Measurements from ENCODE around the gene CNIH3.

Gene CNIH3

DNA sequence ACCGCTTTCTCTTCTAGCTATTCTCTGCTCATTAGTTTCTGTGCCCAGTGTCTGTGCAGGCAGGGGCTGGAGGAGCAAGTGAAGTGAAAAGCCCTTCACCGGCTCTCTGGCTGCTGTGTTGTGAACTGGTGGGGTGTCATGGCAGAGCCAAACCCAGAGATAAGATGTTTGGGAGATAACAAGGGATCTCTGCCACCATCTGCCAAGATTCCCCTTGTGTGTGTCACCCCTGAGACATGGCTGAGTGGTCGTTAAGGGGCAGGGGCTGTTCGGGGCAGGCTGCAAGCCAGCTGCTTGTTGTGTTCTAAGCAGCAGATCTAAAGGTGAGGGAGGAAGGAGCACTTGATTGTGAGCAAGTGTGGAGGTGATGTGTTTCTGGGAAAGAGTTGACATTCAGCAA lies 24.5 kb downstream of the CNIH3 start:
- no peak for DNase-seq

DNA sequence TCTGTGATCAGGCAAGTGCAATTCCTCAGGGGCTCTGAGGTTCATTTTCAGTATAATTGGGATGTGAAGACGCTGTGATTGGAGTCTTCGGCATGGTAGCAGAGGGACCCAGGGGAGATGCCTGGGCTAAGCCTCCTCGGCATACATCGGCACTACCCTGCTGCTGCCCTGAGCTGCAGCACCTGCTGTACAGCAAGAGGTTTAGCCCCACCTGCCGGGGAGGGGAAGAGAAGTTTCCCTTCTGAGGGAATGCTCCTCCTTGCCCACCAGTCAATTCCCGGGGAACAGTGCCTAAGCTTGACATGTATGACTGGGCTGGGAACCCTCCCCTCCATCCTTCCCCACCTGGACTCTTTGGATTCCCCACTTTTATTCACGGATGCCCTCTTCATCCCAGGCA lies 24.9 kb downstream of the CNIH3 start:
- DNase-seq, result no peak

DNA sequence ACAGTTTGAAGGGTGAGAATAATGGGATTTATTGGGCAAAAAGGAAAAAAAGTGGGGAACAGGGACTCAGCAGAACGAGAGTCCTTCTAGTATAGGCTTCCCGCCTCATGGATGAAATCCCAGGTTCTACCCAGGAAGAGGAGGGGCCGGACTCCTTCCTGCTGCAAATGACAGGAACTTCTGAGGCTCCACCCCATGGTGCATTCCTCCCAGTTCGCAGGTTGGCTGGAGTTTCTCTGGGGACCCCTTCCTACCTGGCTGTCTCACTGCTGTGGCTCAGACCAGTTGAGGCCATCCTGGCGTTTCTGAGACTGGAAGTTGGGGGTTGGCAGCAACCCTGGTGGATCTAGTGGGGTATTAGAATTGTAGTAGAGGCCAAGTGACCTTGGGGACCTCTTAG lies 27.5 kb downstream of the CNIH3 start:
- no peak for DNase-seq

DNA sequence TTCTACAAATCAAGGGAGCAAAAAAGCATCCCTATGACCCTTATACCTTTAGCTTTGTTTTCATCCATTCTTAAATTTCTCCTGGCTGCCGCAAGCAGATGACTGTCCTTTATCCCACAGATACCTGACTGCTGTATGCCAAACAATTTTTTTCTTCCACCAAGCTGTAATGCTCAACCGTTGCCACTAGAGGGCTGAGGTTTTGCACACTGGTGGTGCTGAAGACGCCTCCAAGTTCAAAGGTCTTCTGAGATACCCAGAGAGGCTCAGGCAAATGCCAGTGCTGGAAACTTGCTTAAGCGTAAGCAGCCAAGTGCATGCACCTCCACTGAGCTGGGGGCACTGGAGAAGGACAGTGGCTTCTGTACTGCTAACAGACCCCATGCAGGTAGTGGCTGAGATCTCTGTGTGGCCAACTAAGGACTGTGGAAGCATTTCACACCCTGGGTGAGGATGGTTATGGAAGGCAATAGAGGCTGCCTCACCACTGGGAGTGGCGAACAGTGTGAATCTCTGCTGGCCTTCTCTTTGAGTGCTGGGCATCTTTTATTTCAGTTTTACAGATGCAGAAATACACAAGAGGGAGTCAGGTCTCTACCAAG lies 28.5 kb downstream of the CNIH3 start:
- peak in 34 of 56 donors; percentile 3 to 56 (median 16) for DNase-seq

DNA sequence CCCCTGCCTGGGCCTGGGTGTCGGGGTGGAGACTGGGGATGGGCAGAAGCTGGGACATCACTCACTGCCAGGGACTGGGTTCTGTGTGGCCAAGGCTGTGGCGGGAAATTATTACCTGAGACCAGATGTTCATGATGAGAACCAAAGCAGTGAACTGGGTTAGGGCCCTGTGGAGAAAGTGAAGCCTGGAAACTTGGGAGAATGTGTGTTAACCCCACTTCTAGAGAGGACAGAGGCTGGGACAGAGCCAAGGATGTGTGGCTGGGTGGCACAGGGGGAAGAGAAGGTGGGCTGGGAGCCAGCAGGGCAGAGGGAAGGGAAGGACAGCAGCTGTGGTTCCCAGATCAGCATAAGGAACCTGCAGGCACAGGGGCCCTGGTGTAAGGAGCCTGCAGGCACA lies 31.3 kb downstream of the CNIH3 start:
- DNase-seq, result no peak

DNA sequence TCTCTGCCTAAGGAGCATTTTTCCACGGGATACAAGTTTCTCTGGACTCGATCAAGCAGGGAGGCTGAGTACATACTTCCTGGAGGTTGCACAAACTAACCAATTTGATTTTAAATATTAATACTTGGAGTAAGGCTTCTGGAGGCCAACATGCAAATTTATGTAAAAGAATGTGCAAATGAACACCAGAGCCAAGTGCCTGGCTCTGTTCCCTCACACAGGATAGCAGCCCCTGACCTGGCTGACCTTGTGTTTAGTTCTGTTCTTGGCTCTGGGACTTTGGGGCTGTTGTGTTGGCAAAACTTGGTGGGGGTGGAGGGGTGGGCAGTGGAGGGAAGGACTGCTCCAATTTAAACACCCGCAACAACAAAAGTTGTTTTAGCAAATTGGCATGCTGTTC lies 34.2 kb downstream of the CNIH3 start:
- DNase-seq, result no peak

DNA sequence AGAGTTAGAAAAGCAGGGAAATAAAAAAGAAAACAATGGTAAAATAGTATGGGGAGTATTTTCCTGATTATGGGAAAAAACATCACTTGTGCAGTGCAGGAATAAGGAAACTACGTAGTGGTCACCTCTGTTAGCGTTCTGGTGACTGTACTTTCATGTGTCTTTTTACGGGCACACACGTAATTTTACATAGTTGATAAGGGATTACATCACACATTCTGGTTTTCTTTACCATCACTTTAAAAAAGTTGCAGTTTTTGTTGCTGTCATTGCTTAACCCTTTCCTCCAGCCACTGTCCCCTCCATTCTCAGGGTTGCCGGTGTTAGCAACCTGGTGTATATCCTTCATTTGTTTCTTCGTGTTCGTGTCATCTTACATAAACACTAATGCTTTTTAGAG lies 35.1 kb downstream of the CNIH3 start:
- no peak for DNase-seq

DNA sequence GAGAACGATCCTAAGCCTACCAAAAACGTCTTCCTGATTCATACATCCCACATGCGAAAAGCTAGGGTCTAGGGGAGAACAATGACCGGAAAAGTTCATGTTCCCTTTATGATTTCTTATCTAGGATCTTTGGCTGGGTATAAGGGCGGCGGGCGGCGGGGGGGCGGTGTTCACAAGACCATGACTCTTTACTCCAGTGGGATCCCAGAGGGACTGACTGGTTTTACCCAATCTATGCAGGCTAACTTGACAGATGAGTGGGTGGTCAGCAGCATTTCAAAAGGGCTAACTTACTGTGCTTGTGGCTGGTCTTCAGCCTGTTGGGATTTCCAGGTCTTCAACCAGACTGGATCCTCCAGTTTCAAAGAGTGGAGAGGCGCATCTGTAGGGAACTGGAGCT lies 40.3 kb downstream of the CNIH3 start:
- DNase-seq, result no peak

DNA sequence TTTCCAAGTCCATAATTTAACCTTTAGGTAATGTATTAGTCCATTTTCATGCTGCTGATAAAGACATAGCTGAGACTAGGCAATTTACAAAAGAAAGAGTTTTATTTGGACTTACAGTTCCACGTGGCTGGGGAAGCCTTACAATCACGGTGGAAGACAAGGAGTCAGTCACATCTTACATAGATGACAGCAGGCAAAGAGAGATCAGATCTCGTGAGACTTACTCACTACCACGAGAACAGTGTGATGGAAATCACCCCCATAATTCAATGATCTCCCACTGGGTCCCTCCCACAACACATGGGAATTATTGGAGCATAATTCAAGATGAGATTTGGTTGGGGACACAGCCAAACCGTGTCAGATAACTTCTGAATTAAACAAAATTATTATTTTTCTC lies 44.0 kb downstream of the CNIH3 start:
- no peak for DNase-seq

DNA sequence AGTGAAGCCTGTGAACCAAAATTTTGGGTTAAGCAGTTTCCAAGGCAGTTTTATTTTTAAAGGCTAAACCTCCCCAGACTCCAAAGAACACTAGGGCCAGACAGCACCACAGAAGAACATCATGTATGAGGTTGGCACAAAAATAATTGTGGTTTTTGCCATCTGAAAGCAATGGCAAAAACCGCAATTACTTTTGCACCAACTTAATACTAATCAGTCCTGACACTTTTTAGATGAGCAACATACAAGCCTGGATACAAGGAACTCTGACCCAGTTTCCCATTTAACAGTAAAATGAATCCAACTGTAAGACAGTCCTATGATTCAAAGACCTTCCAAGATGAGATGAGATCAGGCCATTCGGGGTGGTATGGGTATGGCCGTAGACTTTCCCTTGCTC lies 46.8 kb downstream of the CNIH3 start:
- no peak for DNase-seq

DNA sequence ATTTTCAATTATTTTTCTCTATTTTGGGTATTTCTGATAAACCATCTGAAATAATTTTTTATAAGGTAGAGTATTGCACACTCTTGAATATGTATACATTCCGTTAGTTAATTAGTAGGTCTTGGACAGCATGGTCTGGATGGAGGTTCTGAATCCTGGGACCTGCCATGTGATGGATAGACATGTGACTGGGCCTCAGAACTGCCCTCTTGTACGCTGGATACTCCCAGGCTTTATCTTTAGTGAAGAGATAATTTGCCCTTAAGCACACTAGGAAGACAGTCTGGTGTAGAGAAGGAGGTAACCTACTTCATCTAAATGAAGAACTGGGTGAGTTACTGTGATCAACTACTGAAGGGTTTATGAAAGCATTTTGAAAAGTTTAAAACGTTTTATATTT lies 48.9 kb downstream of the CNIH3 start:
- no peak for DNase-seq

DNA sequence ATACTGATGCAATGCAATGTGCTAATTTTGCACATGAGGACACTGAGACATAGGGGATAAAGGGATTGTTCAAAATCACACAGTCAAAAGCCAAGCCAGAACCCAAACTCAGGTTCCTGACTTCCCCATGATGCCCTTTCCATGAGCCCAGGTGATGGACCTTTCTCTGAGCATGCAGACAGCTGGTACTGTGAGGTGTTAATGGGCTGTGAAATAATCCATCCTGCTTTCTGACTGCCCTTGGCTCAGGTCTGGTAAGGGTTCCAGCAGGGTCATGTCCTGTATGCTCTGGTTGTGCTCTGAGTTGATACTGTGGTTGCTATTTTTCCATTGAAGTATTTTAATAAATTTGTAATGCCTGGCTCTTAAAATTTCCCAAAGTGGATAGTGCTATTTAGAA lies 50.0 kb downstream of the CNIH3 start:
- no peak for DNase-seq

DNA sequence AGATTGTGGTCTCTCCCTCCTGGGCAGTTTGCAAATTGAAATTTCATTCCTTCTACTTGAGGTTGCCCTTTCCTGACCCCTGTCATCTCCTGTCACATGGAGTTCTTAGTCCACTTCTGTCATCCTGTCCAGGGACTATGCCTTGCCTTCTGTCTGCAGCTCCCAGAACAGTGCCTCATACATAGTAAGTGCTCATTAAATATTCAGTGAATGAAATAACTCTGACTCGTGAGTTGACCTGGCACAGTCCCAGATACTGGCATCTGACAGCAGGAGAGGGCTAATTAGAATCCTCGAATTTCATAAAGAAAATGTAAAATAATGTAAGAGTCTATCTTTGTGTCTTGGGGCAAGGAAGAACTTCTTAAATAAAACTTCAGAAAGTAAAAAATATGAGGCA lies 50.8 kb downstream of the CNIH3 start:
- DNase-seq, result no peak

DNA sequence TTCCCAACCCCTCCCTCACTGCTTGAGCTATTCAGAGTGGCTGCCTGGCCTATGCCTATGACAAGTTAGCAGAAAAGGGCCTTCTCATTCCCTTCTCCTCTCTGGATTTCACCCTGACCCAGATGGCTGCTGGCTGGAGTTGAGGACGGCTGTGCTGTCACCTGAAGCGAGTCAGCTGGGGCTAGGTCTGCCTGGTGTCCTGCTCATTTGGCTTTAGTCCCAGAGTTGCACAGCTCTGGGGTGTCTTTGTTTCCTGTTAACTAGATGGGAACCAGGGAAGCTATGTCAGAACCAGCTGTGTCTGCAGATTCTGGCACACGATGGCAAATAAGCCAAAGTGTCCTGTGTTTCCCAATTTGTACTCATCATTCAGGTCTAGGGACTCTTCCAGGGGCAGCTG lies 52.9 kb downstream of the CNIH3 start:
- DNase-seq, result peak in 2 of 56 donors; percentile 1 to 4

DNA sequence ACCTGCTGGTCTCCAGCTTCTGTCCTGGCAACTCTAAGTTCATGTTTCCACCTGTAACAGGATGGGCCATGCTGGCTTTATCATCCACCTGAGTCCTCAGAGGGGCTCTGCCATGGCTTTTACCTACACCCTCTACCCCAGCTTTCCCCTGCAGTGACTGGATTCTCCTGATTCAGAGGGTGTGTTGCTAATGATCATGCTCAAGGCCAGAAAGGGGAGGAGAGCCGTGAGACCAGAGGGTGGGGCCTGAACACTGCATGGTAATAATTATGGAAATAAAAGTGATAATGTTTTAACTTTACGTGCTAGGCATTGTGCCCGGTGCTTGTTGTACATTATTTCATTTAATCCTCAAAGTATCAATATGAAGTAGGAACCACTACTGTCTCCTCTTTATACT lies 53.3 kb downstream of the CNIH3 start:
- DNase-seq, result no peak

DNA sequence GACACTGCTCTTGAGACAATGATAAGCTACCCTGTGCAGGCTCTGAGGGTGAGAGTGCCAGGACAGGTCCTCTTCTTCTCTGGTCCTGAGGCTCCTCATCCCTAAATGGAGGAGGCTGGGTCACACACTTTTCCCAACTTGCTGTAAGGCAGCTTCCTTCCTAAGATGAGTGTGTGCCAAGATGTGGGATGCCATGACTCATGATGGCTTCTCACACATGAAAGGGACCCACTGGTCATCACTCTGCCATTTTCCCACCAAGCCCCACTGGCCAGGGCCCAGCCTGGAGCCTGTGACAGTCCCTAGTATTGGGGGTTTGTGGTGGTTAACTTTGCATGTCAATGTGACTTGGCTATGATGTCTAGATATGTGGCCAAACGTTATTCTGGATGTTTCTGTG lies 54.4 kb downstream of the CNIH3 start:
- no peak for DNase-seq

DNA sequence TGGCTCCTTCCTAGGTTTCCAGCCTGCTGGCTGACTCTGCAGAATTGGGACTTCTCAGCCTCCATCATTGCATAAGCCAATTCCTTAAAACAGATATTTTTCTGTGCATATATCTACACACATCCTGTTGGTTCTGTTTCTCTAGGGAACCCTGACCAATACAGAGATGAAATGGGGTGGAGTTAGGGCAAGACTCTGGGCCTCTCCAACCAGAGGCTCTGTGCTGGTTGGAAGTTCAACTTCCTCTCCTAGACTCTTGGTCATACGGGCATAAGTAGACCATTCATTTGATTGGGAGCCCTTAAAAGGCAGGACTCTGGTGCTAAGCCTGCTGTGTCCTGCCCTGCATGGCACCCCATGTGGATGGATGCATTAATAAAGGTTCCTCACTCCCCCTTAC lies 55.0 kb downstream of the CNIH3 start:
- no peak for DNase-seq

DNA sequence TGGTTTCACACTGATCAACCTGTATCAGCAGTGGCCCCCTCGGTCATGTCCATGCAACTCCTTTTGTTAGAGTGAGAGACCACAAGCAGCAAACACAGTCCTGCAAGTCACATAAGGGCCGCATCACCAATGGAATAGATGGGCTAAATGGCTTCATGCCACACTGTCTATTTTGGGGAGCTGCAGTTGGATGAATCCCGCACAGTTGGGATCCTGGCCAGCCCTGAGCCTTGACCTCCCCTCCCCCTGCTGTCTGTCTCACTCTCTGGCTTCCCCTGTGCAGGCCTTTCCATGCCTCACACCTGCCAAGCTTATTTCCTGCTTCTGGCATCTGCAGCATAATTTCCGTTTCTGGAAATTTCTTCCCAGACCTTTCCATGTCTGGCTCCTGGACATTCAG lies 57.0 kb downstream of the CNIH3 start:
- no peak for DNase-seq

DNA sequence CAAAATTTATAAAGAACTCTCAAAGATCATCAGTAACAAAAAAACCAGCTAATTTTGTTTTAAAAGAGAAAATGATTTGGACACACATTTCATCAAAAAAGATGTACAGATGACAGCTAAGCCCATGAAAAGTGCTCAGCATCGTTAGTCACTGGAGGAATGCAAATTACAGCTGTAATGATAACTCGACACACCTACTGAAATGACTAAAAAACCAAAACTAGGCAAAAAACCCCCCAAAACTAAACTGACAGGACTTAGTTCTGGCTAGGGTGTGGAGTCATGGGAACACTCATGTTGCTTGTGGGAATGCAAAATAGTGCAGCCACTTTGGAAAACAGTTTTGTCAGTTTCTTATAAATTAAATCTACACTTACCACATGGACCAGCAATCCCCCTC lies 59.5 kb downstream of the CNIH3 start:
- DNase-seq, result no peak

DNA sequence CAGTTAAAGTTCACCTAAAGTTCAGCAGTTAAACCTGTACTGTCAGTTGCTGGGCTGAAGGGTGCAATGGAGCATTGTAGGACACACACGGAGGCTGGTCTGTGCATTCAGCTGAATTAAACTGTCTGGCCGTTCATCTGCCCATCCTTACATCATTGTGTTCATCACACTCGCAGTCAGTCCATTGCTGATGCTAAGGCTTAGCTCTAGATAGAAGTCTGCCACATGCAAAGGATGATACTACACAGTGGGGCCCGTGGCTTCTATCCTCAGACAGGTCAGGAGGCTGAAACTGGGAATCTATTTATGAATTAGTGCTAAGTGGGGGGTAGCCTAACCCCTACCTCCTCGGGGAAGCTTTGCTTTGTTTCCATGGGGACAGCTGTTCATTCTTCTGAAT lies 60.4 kb downstream of the CNIH3 start:
- no peak for DNase-seq

DNA sequence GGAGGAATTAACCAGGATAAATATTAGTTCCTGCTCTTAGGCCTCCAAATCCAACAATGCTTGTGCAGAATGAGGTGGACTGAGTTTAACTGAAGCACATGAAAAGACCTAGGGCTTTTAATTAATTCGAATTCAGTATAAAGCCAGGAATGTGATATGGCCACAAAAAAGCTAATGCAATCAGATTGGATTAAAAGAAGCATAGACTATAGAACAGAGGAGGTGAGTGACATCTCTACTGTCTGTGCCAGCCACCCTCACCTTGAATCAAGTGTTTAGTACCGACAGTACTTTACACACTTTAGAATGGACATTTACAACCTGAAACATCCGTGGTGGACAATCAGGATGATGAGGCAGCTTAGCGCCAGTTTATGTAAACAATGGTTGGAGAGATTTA lies 62.1 kb downstream of the CNIH3 start:
- no peak for DNase-seq

DNA sequence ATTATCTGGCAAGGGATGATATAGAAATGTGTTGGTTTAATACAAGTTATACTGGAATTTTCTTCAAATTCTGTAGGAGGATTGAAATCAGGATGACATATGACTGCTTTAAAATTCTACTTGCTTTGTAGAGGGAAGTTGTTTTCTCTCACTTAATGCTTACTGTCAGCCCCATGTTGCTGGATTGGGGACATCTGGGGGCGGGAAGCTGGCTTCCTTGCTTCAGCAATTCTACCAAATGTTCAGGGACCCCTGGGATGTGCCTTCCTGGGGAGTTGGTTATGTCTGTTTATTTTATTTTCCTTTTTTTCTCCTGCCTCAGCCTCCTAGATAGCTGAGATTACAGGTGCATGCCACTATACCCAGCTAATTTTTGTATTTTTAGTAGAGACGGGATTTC lies 63.5 kb downstream of the CNIH3 start:
- no peak for DNase-seq

DNA sequence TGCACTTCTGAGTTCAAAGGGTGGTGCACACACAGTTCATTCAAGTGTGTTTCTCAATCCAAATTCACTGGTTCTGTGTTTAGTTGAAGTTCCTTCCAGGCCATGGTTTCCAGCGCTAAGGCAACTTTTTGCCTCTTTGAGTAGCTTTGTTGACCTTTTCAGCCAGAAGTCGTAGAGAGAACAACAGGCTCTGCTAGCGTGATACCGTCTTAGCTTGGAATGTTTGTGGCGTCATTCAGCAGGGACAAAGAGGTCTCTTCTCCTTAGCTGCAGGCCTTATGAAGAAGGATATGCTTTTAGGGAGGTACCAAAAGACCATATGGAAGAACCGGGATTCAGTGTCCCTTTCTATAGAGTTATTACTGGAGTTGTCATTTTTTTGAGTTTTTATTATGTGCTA lies 65.7 kb downstream of the CNIH3 start:
- no peak for DNase-seq

DNA sequence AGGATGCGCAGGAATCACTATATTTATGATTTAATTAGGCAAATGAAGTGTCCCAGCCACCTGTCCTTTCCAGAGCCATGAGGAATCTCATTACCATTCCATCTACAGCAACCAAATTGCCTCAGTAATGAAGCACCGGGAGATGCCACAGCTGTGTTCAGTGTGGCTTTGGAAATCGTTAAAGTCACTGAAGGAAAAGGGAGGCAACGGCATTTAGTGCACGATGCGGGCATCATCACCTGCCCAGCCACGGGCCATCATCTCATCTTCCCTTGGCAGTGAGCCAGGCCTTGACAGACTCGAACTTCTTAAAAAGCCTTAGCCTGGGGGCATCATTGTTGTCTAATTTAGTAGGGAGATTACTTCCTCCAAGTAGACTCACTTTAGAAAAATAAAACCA lies 67.8 kb downstream of the CNIH3 start:
- no peak for DNase-seq
